ENCODE data around the gene AOC2.
"Not testable (repeated sequence)": the region's sequence is repeated elsewhere in the genome, so short reads cannot be mapped to it uniquely, and the experiment has no call there.

DNA sequence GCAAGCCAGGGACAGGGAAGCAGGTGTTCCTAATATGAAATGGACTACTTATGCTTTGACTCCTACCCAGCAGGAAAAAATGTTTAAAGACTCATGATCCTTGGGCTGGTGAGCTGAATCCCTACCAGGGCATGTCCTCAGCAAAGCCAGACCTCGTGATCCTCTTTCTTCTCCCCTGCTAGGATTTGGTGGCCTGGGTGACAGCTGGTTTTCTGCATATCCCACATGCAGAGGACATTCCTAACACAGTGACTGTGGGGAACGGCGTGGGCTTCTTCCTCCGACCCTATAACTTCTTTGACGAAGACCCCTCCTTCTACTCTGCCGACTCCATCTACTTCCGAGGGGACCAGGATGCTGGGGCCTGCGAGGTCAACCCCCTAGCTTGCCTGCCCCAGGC is 11.7 kb downstream of the AOC2 start:
- TF ChIP-seq, protein P1, sequence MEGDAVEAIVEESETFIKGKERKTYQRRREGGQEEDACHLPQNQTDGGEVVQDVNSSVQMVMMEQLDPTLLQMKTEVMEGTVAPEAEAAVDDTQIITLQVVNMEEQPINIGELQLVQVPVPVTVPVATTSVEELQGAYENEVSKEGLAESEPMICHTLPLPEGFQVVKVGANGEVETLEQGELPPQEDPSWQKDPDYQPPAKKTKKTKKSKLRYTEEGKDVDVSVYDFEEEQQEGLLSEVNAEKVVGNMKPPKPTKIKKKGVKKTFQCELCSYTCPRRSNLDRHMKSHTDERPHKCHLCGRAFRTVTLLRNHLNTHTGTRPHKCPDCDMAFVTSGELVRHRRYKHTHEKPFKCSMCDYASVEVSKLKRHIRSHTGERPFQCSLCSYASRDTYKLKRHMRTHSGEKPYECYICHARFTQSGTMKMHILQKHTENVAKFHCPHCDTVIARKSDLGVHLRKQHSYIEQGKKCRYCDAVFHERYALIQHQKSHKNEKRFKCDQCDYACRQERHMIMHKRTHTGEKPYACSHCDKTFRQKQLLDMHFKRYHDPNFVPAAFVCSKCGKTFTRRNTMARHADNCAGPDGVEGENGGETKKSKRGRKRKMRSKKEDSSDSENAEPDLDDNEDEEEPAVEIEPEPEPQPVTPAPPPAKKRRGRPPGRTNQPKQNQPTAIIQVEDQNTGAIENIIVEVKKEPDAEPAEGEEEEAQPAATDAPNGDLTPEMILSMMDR (IDR thresholded peaks at IDR 0.05), result not testable (repeated sequence)
- not testable (repeated sequence) for TF ChIP-seq POLR2AphosphoS5 (IDR thresholded peaks at IDR 0.05)
